NCI-H2081 treated with DMSO at 0.1 percent for 48 hours (cell line): ENCODE results near the gene DNAJC5.

Source experiments
- DNase-seq: peaks from one replicate; lab custom pipeline; 2025; lab: John Stamatoyannopoulos, UW

Gene DNAJC5

DNA sequence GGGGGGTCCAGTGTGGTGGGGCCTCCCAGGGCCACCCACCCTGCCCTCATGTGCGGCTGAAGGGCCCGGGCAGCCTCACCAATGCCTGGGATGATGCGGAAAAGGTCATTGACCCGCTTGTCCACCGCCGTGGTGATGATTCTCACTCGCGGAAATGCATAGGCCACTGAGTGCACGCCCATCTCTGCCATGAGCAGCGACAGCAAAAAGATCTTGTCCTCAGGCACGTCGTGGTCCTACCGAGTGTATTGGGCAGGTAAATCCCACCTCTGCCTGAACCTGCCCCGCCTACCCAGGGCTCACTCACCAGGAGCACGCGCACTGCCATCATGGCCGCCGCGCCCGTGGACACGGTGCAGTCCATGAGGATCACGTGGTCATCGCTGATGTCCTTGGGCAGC lies 45.1 kb downstream of the DNAJC5 start:
- no peak for DNase-seq

DNA sequence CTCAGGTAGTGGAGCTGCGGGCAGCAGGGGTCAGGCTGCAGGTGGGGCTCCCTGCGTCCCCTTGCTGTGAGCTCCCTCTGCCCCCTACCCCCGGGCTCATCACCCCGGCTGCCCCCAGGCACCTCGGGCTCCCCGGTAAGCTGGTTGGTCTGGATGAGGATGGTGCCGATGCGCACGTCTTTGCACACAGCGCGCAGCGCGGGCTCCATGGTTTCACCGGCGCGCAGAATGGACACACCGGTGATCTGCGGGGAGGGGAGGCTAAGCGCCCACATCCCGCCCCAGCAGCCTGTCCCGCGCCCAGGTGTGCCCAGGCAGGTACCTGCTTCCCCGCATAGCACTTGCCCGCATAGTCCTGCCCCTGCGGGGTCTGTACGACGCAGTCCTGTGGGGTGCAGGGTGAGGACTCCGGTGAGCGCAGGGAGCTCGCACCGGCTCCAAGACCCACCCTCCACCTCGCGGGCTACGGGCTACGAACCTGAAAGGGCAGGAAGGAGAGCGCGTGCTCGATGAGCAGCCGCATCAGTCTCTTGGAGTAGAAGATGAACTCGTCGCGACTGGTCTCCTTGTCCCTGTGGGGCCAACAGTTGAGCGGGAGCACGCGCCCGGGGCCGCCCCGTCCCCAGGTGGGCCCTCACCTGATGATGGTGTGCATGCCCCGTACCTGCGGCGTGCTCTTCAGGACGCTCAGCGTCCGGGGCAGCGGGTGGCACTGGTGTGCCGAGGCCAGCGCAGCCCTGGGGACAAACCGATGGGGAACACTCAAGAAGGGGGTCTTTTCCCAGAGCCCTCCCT lies 45.7 kb downstream of the DNAJC5 start:
- no peak for DNase-seq

DNA sequence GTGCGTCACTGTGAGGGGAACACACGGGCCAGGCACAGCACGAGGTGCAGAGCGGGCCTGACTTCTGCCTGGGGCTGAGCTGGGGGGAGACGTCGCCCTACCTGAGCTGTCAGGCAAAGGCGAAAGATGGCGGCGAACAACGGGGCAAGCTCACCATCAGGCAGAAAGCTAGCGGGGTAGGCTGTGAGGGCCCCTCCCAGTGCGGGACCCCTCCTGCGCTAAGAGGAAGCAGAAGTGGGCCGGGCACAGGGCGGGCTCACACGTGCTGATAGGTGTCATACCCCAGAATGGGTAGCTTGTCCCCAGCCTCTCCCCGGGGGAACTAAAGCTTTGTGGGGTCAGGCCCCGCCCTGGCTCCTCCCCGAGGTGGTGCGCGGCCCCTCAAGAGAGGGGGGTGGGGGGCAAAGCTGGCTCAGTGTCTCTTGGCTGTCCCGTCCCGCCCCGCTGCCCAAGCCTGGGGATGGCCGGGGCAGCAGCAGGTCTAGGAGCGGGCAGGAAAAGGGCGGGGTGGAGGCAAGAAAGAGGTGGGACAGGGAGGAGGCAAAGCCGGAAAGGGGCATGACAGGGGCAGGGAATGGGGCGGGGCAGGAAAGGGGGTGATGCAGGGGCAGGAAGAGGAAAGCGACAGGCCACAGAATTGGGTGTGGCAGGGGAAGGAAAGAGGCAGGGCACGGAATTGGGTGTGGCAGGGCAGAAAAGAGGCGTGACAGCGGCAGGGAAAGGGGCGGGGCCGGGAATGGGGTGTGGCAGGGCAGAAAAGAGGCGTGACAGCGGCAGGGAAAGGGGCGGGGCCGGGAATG lies 46.6 kb downstream of the DNAJC5 start:
- DNase-seq, result no peak

DNA sequence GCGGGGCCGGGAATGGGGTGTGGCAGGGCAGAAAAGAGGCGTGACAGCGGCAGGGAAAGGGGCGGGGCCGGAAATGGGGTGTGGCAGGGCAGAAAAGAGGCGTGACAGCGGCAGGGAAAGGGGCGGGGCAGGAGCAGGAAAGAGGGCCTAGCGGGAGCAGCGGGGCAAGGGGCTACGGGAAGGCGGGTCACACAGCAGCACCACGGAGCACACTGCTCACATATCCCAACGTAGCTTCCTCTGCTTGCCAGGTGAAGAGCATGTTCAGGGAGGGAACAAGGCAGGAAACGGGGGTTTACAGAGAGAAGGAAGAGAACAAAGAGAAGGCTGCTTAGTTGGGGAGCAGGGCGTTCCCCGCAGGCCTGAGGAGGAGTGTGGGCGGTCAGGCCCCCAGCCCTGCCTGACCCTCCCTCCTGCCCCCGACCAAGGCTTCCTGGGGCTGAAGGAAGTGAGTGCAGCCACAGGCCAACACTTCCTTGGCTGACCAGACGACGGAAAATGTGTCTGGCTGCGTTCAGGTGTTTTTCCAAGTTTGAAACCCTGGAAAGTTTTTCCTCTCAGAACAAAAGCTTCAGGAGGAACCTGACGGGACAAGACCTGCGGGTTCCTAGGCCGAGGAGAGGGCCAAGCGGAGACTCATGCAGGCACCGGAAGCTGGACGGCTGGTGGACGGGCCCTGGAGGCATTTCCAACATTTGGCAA lies 47.5 kb downstream of the DNAJC5 start:
- no peak for DNase-seq

DNA sequence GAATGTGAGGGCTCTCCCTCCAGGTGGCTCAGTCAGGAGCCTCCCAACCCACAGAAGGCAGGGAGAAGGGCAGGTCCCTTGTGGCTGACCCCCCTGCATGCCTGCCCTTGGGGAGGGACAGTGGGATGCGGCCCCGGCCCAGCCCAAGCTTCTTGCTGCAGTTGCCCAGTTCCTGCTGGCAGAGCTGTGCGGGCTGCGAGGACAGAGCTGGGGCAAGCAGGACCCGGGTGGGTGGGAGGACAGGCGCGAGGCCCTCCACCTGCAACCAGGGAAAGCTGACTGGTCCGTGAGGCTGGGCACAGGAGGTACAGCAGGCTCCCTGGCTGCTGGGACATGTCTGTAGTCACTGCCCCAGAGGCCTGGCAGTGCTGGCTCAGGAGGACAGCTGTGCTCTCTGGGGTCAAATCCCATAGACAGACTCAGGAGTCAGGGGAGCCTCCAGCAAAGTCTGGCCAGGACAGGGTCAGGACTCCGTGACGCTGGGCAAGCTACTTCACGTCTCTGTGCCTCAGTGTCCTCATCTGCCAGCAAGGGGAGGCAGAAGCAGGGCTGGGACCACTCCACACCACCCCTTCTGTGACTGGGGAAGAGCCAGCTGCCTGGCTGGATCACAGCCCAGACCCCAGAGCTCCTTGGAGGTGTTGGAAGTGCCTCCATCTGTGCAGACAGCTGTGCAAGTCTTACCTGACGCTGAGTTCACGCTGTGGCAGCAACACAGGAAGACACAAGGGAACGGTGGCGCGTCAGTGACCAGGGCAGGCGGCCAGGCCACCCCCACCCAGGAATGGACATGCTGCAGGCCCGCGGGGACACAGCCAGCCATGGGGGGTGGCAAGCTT lies 48.3 kb downstream of the DNAJC5 start:
- no peak for DNase-seq

DNA sequence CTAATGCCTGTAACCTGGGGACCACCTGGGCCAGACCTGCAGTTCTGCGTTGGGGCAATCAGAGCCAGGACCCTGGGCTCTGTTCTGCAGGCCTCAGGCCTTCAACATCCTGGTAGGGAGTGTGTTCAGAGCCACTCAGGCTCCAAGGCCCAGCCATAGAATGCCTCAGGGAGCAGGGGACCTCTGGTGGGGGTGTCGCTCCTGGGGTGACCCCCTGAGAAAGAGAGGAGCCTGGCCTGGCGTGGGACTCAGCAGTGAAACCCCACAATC lies 48.8 kb downstream of the DNAJC5 start:
- DNase-seq, result no peak

DNA sequence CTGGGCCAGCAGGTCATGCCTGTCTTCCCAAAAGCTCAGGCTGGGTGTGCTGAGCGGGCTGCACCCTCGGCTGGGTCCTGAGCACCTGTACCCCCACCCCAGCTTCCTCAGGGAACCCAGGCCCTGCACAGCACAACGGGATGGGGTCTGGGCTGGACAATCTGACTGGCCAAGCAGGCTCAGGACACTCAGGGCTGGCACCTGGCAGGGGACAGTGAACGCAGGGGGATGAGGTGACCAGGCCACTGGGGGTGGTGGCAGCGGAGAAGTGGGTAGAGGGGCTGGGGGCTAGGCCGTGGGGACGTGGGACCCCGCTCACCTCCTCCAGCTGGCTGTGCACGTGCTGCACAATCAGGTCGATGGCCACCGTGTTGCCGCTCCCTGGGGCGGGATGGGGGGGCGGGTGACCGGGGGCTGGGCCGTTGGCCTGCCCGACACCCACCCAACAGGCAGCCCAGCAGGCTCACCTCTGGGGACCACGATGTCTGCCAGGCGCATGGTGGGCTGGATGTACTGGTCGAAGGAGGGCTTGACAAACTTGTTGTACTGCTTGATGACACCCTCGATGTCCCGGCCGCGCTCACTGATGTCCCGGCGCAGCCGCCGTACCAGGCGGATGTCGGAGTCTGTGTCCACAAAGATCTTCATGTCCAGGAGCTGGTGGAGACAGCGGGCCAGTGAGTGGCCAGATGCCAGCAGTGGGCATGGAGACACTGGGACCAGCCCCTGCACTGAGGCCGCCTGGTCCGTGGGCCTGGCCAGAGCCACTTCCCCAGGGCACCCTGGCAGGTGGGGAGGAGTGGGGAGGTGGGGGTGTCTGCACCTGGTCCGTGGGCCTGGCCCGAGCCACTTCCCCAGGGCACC lies 49.4 kb downstream of the DNAJC5 start:
- no peak for DNase-seq

DNA sequence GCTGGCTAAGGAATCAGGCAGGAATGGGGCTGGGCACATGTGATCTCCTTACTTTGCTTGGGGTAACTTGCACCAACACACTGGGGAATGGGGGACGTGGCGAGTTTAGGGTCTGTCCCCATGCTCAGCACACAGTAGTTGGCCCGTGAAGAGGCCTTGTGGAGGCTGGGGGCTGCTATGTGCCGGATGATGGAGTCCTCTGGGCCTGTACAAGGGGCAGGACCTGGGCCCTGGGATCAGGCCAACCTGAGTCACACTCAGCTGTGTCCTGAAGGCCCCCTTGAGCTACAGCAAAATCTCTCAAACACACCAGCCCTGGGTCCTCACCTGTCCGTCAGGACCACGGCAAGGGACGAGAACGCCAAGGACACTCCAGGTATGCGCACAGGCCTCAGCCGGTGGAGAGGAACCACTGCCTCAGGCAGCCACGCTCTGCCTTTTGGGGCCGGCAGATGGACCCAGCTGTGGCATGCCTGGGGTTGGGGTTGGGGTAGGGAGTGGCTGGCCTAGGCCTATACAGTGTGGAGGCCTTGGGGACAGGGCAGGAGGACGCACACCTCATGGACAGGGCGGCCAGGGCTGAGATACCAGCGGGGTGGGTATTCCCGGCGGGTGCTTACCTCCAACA lies 50.2 kb downstream of the DNAJC5 start:
- no peak for DNase-seq

DNA sequence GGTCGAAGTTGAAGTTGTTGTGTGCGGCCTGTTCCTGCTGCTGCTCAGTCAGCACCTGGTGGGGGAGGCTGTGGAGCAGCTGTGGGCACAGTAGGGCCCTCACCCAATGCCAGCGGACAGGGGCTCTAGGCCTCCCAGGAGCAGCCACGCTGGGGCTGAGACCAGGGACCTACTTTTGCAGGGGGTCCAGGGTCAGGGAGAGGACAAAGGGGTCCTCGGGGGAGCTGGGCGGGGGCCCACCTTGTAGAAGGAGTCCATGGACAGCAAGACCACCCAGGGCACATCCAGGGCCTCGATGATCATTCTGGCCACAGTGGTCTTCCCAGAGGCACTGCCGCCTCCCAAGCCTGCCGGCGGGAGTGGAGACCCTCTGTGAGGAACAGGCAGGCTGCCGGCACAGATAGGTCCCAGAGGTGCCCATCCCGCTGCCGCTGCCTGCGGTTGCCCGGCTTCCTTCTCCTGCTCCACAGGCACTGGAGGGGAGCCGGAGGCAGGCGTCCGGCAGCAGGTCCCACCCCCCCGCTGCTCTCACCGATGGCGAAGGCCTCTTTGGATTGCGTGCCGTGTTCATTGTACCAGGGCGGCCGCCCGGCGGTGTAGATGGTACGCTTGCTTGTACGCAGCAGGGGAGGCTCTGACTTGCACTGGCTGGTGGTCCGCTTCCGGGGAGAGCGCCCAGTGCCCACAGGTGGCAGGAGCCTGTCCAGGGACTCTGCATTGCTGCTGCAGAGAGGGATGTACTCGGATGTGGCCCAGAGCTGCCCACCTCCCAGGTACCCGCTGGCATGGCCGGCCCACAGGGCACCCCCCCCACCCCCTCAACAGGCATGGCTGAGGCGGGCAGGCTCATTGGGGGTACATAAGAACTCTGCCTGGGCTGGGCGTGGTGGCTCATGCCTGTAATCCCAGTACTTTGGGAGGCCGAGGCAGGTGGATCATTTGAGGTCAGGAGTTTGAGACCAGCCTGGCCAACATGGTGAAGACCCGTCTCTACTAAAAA lies 51.3 kb downstream of the DNAJC5 start:
- no peak for DNase-seq

DNA sequence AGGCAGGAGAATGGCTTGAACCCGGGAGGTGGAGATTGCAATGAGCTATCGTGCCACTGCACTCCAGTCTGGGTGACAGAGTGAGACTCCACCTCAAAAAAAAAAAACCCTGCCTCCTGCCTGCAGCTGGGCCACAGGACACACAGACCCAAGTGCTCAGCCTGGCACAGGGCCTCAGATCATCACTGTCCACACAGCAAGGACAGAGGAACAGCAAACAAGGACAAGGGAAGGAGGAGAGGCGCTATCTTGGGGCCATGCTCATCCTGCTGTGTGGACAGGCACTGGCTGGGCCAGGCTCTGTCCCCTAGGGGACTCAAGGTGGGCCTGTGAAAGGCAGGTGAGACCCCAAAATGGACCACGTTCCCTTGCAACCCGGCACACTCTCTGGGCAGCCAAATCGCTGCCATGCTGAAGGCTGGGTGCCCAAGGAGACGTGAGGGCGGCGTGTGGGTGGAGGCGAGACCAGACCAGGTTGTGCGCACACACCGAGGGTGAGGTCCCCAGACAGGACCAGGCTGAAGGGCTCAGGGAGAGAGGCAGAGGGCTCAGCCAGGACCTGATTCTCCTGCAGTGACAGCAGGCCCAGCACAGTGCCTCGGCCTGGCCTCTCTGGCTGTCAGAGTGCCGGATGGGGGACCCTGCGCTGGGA lies 52.2 kb downstream of the DNAJC5 start:
- DNase-seq, result no peak

DNA sequence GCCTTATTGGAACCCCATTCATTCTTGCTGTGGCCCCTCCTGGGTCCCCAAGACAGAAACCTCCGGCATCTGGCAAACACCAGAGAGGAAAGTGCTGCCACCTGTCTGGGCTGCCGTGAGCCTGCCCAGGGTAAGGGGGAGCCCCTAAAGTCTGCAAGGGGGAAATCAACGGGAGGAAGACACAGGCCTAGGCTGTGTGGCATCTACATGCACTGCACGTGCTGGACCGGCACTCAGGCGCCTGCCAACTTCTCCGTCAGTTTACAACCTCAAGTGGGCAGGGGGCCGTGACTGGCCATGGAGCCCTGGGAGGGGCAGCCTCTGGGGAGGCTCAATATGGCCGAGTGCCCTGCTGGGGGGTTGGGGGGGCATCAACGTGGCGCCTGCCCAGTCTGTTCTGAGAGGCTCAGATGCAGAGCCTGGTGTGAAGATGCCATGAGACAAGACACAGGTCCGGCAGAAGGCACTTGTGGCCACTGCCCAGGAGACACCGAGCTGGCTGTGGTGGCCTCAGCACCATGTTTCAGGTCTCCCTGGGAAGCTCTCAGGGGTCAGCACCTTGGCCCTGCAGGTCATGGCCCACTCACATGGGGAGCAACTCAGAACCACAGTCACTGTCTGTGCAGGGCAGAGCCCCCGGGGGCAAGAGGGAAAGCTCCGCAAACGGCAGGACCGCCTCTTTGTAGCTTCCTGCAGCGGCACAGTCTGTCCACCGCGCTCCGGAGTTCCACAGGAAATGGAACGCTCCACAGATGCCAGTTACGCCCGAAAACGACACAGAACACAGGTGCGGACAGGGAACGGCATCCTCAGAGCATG lies 52.9 kb downstream of the DNAJC5 start:
- DNase-seq, result no peak

DNA sequence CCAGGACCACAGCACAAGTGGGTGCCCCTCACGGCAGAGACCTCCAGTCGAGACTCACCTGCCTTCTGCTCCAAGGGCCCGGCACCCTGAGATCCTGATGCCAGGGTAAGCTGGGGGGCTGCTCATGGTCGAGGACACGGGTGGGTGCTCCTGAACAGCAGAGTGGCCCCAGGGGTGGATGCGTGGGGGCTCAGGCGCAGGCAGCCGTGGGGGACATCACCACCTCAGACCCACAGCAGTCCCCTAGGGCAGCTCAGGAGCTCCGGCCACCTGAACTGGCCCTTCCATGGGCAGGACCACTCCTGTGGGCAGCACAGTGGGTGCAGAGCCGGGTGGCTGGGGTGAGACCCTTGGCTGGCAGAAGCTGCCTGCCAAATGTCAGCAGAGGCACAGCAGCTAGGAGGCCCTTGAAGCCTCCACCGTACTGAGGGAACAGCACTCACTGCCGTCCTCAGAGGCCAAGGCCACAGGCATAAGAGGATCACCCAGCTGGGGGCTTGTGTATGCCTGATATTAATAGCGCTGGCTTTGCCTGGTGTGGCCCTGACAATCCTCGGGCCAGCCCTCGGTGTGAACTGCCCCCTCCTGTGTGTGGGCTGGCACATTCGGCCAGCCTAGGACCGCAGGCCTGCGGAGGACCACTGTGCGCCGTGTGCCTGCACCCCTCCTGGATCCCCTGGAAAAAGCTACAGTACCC lies 55.9 kb downstream of the DNAJC5 start:
- no peak for DNase-seq

DNA sequence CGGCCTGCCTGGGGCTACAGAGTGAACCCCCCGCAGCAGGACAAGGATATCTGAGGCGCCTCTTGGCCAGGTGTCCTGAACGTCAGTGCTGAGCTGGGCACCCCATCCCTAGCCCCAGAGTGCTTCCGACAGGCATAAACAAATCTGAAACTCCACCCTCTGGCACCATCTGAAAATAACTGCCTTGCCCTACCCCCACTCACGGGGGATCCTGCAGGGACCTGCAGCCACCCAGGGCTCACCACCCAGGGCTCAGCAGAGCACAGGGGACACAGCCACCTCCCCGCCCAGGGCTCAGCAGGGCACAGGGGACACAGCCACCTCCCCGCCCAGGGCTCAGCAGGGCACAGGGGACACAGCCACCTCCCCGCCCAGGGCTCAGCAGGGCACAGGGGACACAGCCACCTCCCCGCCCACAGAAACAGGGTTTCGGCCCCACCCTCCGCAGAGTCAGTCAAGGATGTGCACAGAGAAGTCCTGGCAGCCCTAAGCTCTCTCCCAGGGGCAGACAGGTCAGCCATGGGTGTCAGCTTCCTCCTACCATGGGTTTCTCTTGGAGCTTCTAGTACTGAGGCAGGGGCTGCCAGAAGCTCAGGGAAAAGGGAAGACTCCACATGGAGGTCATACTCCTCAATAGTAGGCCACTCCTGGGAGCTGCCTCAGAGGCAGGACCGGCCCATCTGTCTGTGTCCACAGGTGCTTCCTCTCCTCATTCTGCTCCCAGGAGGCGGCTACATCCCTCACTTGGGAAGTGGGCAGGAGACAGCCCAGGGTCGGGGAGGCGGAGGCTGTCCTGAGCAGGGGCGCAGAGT lies 56.7 kb downstream of the DNAJC5 start:
- DNase-seq, result no peak

DNA sequence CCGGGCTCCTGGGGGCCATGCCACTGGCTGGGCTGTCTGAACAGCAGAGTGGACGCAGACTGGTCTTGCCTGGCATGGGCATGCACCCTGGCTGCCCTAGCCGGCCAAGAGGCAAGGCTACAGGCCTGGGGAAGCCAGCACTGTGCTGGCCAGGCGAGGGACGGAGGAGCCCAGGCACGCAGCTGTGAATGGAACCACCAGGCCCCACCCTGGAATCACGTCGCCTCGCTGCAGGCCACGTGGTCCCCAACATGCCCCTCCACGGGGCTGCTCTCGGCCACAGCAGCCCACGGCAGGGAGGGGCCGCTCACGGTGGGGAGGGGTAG lies 57.2 kb downstream of the DNAJC5 start:
- no peak for DNase-seq

DNA sequence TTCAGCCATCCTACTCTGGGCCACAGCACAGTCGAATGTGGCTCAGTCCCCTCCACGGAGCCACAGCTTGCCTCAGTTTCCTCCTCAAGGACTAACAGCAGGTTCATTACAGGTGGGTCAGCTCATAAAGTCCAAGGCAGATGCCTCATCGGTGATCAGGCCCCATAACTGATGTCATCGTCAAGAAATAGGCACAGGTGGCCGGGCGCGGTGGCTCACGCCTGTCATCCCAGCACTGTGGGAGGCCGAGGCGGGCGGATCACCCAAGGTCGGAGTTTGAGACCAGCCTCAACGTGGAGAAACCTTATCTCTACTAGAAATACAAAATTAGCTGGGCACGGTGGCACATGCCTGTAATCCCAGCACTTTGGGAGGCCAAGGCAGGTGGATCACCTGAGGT lies 57.8 kb downstream of the DNAJC5 start:
- DNase-seq, result no peak

DNA sequence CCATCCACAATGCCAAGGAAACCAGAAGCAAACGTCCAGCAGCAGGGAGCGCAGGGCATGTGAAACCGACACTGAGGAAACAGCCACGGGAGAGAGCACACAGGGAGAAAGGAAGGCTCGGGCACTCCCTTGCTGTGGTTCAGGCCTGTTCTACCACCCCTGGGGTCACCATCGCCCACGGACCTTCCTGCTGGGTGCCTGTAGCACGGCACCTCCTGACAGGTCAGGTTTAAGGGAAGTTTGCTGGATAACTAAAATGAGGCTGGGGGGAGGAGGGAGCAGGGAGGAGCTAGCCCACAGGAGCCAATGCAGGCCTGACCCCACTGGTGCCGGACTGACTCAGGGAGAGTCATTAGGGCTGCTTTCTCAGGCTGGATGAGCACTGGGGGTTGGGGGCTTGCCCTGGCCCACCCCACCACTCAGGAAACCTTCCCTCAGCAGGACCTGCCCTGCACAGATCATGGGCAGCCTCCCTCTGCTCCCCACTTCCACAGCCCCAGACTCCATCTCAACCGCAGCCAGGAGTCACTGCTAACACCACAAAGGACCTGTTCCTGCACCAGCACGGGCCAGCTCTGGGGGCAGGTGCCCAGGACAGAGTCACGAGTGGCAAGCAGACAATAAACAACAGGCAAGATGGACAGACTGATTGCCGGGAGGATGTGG lies 59.0 kb downstream of the DNAJC5 start:
- no peak for DNase-seq
